Effector memory CD4-positive, alpha-beta T cell (primary cell): ENCODE measurements around the gene MAP3K14.
A peak's percentile ranks its signal among the peaks of the same experiment; 100 is the strongest.

ENCODE experiments used
- DNase-seq, 3 donors: peaks; one replicate each; pipeline ENCODE4 v3.0.0-alpha.2; 2020
- H3K27ac ChIP-seq: 2 replicates; pipeline ENCODE4 v1.7.0; 2013; ENCODE audit warnings: mild to moderate bottlenecking, low read length, moderate library complexity; ENCODE audit not compliant: insufficient read depth, poor library complexity, severe bottlenecking
- H3K27me3 ChIP-seq: replicated peaks from 2 replicates; pipeline ENCODE4 v1.7.0; 2013; ENCODE audit warnings: mild to moderate bottlenecking, low read length; ENCODE audit not compliant: insufficient read depth, control insufficient read depth, poor library complexity, severe bottlenecking
- H3K36me3 ChIP-seq: 2 replicates; pipeline ENCODE4 v1.7.0; 2013; ENCODE audit warnings: mild to moderate bottlenecking, low read length, moderate library complexity; ENCODE audit not compliant: control insufficient read depth, insufficient read depth
- H3K4me1 ChIP-seq: 2 replicates; pipeline ENCODE4 v1.7.0; 2013; ENCODE audit warnings: low read length, mild to moderate bottlenecking; ENCODE audit not compliant: control insufficient read depth, insufficient read depth, poor library complexity, severe bottlenecking
- H3K4me3 ChIP-seq: 2 replicates; pipeline ENCODE4 v1.7.0; 2013; ENCODE audit warnings: low read length, low read depth, mild to moderate bottlenecking; ENCODE audit not compliant: insufficient read depth, poor library complexity, severe bottlenecking
- H3K9me3 ChIP-seq: 2 replicates; pipeline ENCODE4 v1.7.0; 2013; ENCODE audit warnings: mild to moderate bottlenecking, low read length, moderate library complexity; ENCODE audit not compliant: control insufficient read depth

The MAP3K14 gene

GRCh38 chr17:45246338-45246737 lies 70.5 kb downstream of the MAP3K14 start:
- Histone ChIP-seq H3K4me1 (peaks cover 44% of the 10 kb centered on the region), H3K4me3 (no peak overlapping the region), H3K36me3 (peaks cover 62% of the 10 kb centered on the region)

GRCh38 chr17:45244725-45245656 lies 71.8 kb downstream of the MAP3K14 start:
- no peak overlapping the region for H3K27ac ChIP-seq
- H3K4me1 ChIP-seq, result peaks cover 36% of the 10 kb centered on the region
- H3K27me3 ChIP-seq, result no peaks in the 10 kb centered on the region
- no peak for DNase-seq
- no peaks in the 10 kb centered on the region for H3K9me3 ChIP-seq
- H3K4me3 ChIP-seq, result no peak overlapping the region
- peaks cover 66% of the 10 kb centered on the region for H3K36me3 ChIP-seq

More at GRCh38 chr17:45246338-45246737, 70.5 kb downstream of the MAP3K14 start:
- H3K27me3 ChIP-seq, result no peaks in the 10 kb centered on the region
- H3K9me3 ChIP-seq, result no peaks in the 10 kb centered on the region
- H3K27ac ChIP-seq, result no peak overlapping the region
- DNase-seq, result no peak

GRCh38 chr17:45243750-45244149 lies 73.1 kb downstream of the MAP3K14 start:
- Histone ChIP-seq H3K27ac (no peak overlapping the region), H3K9me3 (no peaks in the 10 kb centered on the region), H3K4me3 (no peak overlapping the region), H3K36me3 (peaks cover 78% of the 10 kb centered on the region), H3K4me1 (peaks cover 31% of the 10 kb centered on the region), H3K27me3 (no peaks in the 10 kb centered on the region)
- no peak for DNase-seq

GRCh38 chr17:45242029-45242414 lies 74.8 kb downstream of the MAP3K14 start:
- DNase-seq, result no peak
- Histone ChIP-seq H3K9me3 (no peaks in the 10 kb centered on the region), H3K4me3 (no peak overlapping the region), H3K27ac (peak overlapping the region; percentile 28), H3K27me3 (no peaks in the 10 kb centered on the region), H3K4me1 (peaks cover 20% of the 10 kb centered on the region), H3K36me3 (peaks cover 95% of the 10 kb centered on the region)

GRCh38 chr17:45241328-45242028 lies 75.3 kb downstream of the MAP3K14 start:
- Histone ChIP-seq H3K4me3 (no peak overlapping the region), H3K36me3 (peaks cover 96% of the 10 kb centered on the region), H3K4me1 (peaks cover 15% of the 10 kb centered on the region), H3K9me3 (no peaks in the 10 kb centered on the region), H3K27me3 (no peaks in the 10 kb centered on the region), H3K27ac (peak overlapping the region; percentile 11)
- no peak for DNase-seq

GRCh38 chr17:45240905-45241327 lies 75.9 kb downstream of the MAP3K14 start:
- H3K9me3 ChIP-seq, result no peaks in the 10 kb centered on the region
- peak overlapping the region; percentile 11 for H3K27ac ChIP-seq
- no peak overlapping the region for H3K4me3 ChIP-seq
- DNase-seq, result no peak
- no peaks in the 10 kb centered on the region for H3K27me3 ChIP-seq
- H3K36me3 ChIP-seq, result peaks cover 96% of the 10 kb centered on the region
- H3K4me1 ChIP-seq, result peaks cover 9% of the 10 kb centered on the region

GRCh38 chr17:45238155-45238774 lies 78.6 kb downstream of the MAP3K14 start:
- peaks cover 12% of the 10 kb centered on the region for H3K4me1 ChIP-seq
- peak overlapping the region; percentile 23 for H3K27ac ChIP-seq
- H3K9me3 ChIP-seq, result no peaks in the 10 kb centered on the region
- no peaks in the 10 kb centered on the region for H3K27me3 ChIP-seq
- no peak for DNase-seq
- no peak overlapping the region for H3K4me3 ChIP-seq
- peaks cover 86% of the 10 kb centered on the region for H3K36me3 ChIP-seq

GRCh38 chr17:45237686-45238085 lies 79.1 kb downstream of the MAP3K14 start:
- DNase-seq, result no peak
- Histone ChIP-seq H3K36me3 (peaks cover 86% of the 10 kb centered on the region), H3K4me1 (peaks cover 17% of the 10 kb centered on the region), H3K4me3 (no peak overlapping the region), H3K9me3 (no peaks in the 10 kb centered on the region), H3K27me3 (no peaks in the 10 kb centered on the region), H3K27ac (peak overlapping the region; percentile 23)

- peaks cover 81% of the 10 kb centered on the region for H3K36me3 ChIP-seq
- DNase-seq, result no peak
- no peak overlapping the region for H3K4me3 ChIP-seq
- H3K4me1 ChIP-seq, result peaks cover 30% of the 10 kb centered on the region
- peak overlapping the region; percentile 44 for H3K27ac ChIP-seq
- no peaks in the 10 kb centered on the region for H3K27me3 ChIP-seq
- no peaks in the 10 kb centered on the region for H3K9me3 ChIP-seq
Observed at GRCh38 chr17:45236282-45236606, 80.6 kb downstream of the MAP3K14 start.
